ENCODE measurements around the gene FBXO33. TPM values are rescaled to one million over a fixed set of nuclear protein-coding genes. Genes with fewer than 3 reads are reported as not detected.
"Not testable (repeated sequence)": the region's sequence is repeated elsewhere in the genome, so short reads cannot be mapped to it uniquely, and the experiment has no call there.

FBXO33 gene
- total RNA-seq, 6 experiments from 2014 or later = 4.3 to 6.0 (median 5.2) TPM

GRCh38 chr14:39365354-39365753 lies 66.9 kb downstream of the FBXO33 start:
- ATAC-seq = no peak
- 100% methylated on average over 1 of the region's 1 CpG for WGBS (ENCODE audit: insufficient coverage, low coverage, low lambda C conversion rate, missing lambda C conversion rate)
- intact Hi-C loops (cut with DNase I) = no loop called here

GRCh38 chr14:39364509-39364908 lies 67.7 kb downstream of the FBXO33 start:
- DNase-seq (no peak), ATAC-seq (no peak)
- intact Hi-C loops (cut with DNase I) = no loop called here
- peaks cover 0 to 1% (median 0%) of the 10 kb centered on the region in 4 donors for H3K36me3 ChIP-seq
- H3K9me3 ChIP-seq = no peaks in the 10 kb centered on the region
- H3K4me3 ChIP-seq = no peak overlapping the region
- no peak overlapping the region for H3K27ac ChIP-seq
- 100% methylated on average over 1 of the region's 1 CpG for WGBS (ENCODE audit: insufficient coverage, low coverage, low lambda C conversion rate, missing lambda C conversion rate)
- H3K27me3 ChIP-seq = no peaks in the 10 kb centered on the region
- H3K4me1 ChIP-seq = no peaks in the 10 kb centered on the region
- TF ChIP-seq CTCF (IDR thresholded peaks at IDR 0.05) (no peak), POLR2A (IDR thresholded peaks at IDR 0.05) (no peak)

More at GRCh38 chr14:39365354-39365753, 66.9 kb downstream of the FBXO33 start:
- Histone ChIP-seq H3K27ac (no peak overlapping the region), H3K27me3 (no peaks in the 10 kb centered on the region), H3K4me3 (no peak overlapping the region), H3K36me3 (peaks cover 0 to 1% (median 0%) of the 10 kb centered on the region in 4 donors), H3K4me1 (no peaks in the 10 kb centered on the region), H3K9me3 (no peaks in the 10 kb centered on the region)
- no peak for DNase-seq
- no peak for TF ChIP-seq CTCF (IDR thresholded peaks at IDR 0.05)
- no peak for TF ChIP-seq POLR2A (IDR thresholded peaks at IDR 0.05)

DNA sequence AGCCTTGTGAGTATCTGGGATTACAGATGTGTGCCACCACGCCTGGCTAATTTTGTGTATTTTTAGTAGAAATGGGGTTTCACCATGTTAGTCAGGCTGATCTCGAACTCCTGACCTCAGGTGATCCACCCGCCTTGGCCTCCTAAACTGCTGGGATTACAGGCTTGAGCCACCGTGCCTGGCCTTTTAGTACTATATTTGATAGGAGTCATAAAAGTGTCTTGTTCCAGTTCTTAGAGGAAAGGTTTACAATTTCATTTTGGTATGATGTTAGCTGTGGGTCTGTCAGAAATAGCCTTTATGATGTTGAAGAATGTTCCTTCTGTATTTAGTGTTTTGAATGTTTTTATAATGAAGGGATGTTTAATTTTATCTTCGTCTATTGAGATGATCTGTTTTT lies 70.7 kb downstream of the FBXO33 start:
- H3K27ac ChIP-seq; H3K27me3 ChIP-seq; H3K4me3 ChIP-seq; H3K36me3 ChIP-seq; ATAC-seq; DNase-seq; H3K4me1 ChIP-seq; H3K9me3 ChIP-seq; intact Hi-C loops (cut with DNase I): not testable (repeated sequence)
- 86% methylated on average over 2 of the region's 5 CpGs for WGBS (ENCODE audit: insufficient coverage, low coverage, low lambda C conversion rate, missing lambda C conversion rate)

DNA sequence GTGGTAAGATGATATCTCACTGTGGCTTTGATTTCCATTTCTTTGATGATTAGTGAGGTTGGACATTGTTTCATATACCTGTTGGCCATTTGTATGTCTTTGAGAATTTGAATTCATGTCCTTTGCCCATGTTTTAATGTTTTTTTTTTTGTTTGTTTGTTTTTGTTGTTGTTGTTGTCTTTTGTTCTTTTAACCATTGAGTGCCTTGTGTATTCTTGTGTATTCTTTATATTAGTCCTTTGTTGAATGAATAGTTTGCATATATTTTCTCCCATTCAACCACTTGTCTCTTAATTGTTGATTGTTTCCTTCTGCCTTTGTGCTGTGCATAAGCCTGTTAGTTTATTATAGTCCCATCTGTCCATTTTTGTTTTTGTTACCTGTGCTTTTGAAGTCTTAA lies 71.9 kb downstream of the FBXO33 start:
- intact Hi-C loops (cut with DNase I) = no loop called here

DNA sequence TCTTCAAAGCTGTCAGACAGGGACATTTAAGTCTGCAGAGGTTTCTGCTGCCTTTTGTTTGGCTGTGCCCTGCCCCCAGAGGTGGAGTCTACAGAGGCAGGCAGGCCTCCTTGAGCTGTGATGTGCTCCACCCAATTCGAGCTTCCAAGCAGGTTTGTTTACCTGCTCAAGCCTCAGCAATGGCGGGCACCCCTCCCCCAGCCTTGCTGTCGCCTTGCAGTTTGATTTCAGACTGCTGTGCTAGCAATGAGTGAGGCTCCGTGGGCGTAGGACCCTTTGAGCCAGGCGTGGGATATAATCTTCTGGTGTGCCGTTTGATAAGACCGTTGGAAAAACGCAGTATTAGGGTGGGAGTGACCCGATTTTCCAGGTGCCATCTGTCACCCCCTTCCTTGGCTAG lies 73.2 kb downstream of the FBXO33 start:
- intact Hi-C loops (cut with DNase I); DNase-seq; ATAC-seq; H3K36me3 ChIP-seq; H3K4me1 ChIP-seq; H3K27ac ChIP-seq; H3K9me3 ChIP-seq; H3K4me3 ChIP-seq; H3K27me3 ChIP-seq: not testable (repeated sequence)
- 76% methylated on average over 4 of the region's 10 CpGs for WGBS (ENCODE audit: insufficient coverage, low coverage, low lambda C conversion rate, missing lambda C conversion rate)

More for the DNA sequence above, 71.9 kb downstream of the FBXO33 start:
- Histone ChIP-seq H3K9me3 (no peaks in the 10 kb centered on the region), H3K4me1 (no peaks in the 10 kb centered on the region), H3K4me3 (no peak overlapping the region), H3K36me3 (peaks cover 0 to under 1% (median 0%) of the 10 kb centered on the region in 4 donors), H3K27me3 (no peaks in the 10 kb centered on the region), H3K27ac (no peak overlapping the region)
- ATAC-seq (no peak), DNase-seq (no peak)
- no peak for TF ChIP-seq POLR2A (IDR thresholded peaks at IDR 0.05)
- no peak for TF ChIP-seq CTCF (IDR thresholded peaks at IDR 0.05)

- H3K4me1 ChIP-seq = no peaks in the 10 kb centered on the region
- WGBS (ENCODE audit: insufficient coverage, low coverage, low lambda C conversion rate, missing lambda C conversion rate) = 90% methylated on average over 4 of the region's 9 CpGs
- H3K4me3 ChIP-seq = no peak overlapping the region
- H3K27me3 ChIP-seq = no peaks in the 10 kb centered on the region
- no peak overlapping the region for H3K27ac ChIP-seq
- no peak for ATAC-seq
- intact Hi-C loops (cut with DNase I) = no loop called here
- peaks cover 0 to 28% (median 6%) of the 10 kb centered on the region in 4 donors for H3K36me3 ChIP-seq
- no peaks in the 10 kb centered on the region for H3K9me3 ChIP-seq
- no peak for DNase-seq
- TF ChIP-seq CTCF (IDR thresholded peaks at IDR 0.05) = no peak
- TF ChIP-seq POLR2A (IDR thresholded peaks at IDR 0.05) = no peak
These were observed 80.5 kb downstream of the FBXO33 start for GRCh38 chr14:39351708-39352107.

All from right lobe of liver (tissue), 6 donors.